ENCODE results near the gene ZC3H18.

DNA sequence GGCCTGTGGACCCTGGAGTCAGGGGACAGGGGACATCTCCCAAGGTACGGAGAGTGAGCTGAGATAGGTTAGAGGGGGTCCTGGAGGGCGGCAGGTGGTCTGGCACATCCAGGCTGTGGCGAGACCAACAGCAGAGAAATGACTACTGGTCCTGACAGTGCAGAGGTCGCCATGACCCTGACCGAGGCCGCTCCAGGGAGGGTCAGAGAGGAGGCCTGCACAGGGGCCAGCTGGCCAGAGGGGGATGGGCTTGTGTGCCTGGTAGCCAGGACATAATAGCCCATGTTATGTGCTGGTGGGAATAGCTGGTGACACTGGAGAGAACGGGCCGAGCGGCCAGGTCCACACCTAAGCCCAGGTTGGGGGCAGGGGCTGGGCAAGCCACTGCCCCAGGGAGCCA is 40.6 kb upstream of the ZC3H18 start:
- TF ChIP-seq, protein P1, sequence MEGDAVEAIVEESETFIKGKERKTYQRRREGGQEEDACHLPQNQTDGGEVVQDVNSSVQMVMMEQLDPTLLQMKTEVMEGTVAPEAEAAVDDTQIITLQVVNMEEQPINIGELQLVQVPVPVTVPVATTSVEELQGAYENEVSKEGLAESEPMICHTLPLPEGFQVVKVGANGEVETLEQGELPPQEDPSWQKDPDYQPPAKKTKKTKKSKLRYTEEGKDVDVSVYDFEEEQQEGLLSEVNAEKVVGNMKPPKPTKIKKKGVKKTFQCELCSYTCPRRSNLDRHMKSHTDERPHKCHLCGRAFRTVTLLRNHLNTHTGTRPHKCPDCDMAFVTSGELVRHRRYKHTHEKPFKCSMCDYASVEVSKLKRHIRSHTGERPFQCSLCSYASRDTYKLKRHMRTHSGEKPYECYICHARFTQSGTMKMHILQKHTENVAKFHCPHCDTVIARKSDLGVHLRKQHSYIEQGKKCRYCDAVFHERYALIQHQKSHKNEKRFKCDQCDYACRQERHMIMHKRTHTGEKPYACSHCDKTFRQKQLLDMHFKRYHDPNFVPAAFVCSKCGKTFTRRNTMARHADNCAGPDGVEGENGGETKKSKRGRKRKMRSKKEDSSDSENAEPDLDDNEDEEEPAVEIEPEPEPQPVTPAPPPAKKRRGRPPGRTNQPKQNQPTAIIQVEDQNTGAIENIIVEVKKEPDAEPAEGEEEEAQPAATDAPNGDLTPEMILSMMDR (IDR thresholded peaks at IDR 0.05; ENCODE audit: poor library complexity, severe bottlenecking), result no peak
- TF ChIP-seq EZH2 (IDR thresholded peaks at IDR 0.05; ENCODE audit: borderline replicate concordance, insufficient read depth, low read length, poor library complexity, severe bottlenecking) (no peak), MXI1 (conservative IDR thresholded peaks at IDR 0.05; ENCODE audit: poor library complexity, severe bottlenecking) (no peak), TAF1 (IDR thresholded peaks at IDR 0.05; ENCODE audit: low read depth) (no peak), EP300 (conservative IDR thresholded peaks at IDR 0.05; ENCODE audit: poor library complexity, severe bottlenecking) (no peak), RAD21 (conservative IDR thresholded peaks at IDR 0.05) (no peak), POLR2AphosphoS5 (IDR thresholded peaks at IDR 0.05) (no peak), SMC3 (conservative IDR thresholded peaks at IDR 0.05; ENCODE audit: poor library complexity) (no peak), REST (IDR thresholded peaks at IDR 0.05; ENCODE audit: borderline replicate concordance) (no peak)
